GM19351 (cell line): ENCODE results near the gene ERC2.
"Not testable (repeated sequence)": the region's sequence is repeated elsewhere in the genome, so short reads cannot be mapped to it uniquely, and the experiment has no call there.

Experiments
- ATAC-seq: cut with Tn5 transposase; IDR thresholded peaks from one replicate; pipeline ENCODE4 v1.9.1; 2021; ENCODE audit warnings: mild to moderate bottlenecking, moderate library complexity; ENCODE audit not compliant: unreplicated experiment

The ERC2 gene

DNA sequence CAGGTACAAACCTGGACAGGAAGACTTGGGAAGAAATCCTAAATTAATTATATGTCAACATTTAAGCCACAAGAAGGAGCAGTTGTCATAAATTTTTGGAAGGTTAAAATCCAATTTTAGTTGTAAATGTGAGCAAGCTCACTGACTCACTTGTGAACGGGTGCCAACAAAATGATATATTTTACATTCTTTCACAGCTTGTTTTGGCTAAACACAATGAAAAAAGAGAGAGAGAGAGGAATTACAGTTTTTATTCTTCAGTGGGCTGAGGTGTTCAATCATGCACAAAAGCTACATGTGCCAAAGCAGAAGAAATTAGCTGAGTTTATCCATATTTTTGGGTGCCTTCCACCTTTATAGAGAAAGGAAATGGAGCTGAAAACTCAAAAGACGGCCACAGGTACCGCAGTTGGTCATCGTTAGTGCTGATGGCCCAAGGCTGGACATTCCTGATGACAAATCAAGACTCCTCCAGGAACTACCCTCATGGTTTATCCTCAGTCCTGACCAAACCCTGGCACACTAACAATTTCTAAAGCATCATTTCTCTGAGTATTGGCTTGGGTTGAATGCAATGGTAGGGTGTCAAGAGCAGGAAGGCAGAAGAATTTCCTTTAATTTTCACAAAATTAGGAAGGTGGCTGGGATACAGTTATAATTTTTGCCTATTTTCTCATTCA, 943.6 kb downstream of the ERC2 start:
- ATAC-seq = no peak

DNA sequence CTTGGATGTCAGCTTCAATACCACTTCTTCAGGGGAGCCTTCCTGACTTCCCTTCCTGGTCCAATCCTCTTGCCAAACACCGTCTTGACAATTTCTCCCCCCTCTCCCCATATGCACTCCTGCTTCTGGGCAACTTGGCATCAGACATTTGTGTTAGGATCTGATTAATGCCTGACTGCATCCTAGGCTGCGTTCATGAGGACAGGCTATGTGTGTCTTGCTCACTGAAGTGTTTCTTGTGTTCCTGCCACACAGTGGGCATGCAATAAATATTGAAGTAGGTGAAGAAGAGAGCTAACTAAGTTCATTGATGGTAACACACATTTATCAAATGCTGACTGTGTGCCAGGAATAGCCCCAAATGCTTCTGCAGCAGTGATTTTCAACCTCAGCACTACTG, 944.8 kb downstream of the ERC2 start:
- ATAC-seq = no peak

DNA sequence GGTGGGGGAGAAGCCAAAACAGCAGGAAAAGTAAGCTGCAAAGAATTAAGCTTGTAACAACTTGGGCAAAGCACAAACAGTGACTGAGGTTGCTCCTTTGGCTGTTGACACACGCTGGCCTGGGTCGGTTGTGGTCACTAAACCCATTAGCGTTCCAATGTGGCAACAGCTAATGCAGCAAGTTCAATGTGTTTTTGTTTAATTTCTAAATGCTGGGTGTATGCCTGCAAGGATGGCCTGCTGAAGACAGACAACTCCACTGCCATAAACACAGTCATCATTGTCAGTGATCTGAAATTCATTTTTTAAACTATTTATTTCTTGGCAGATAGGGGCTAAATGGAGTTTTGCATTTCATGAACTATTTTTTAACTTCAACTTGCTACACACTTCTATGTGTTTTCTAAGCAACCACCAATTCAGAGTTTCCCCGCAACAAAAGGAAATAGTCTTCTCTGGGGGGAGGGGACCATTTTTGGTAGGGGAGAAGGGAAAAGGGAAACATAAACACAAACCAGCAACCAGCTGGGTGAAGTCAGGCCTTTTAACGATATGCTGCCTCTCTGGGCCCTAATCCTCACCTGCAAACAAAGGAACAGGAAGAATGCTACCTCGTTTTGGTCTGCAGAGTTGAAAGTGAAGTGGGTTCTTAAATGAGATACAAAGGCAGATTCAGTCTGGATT, 946.4 kb downstream of the ERC2 start:
- ATAC-seq = no peak

DNA sequence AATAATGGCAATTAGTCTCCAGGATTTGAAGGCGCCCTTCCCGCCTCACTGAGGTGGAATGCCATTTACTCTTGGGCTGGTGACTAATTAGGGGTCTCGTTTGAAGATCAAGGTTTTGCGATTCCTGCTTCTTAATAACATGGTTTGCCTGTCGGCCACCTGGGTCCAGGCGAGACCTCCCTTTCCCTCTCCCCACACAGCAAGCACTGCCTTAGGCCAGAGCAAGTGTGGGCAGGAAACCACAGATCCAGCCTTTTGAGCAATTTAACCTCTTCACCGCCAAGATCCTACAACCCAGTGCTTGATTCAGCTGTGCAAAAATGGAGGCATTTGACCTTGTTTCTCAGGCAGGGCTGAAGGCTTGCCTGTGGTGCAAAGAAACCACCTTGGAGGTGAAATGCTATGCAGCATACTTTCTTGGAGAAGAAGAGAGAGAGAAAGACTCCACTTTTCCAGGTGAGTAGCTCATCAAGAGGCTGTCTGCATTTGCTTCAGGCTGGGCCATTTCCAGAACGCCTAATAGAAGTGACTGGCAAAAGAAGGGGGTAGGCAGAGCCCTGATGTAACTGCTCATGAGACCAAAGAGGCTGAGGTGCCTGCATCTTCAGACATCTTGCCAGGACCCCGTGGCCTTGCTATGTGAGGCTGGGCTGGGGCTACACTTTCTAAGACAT, 947.1 kb downstream of the ERC2 start:
- ATAC-seq = no peak

DNA sequence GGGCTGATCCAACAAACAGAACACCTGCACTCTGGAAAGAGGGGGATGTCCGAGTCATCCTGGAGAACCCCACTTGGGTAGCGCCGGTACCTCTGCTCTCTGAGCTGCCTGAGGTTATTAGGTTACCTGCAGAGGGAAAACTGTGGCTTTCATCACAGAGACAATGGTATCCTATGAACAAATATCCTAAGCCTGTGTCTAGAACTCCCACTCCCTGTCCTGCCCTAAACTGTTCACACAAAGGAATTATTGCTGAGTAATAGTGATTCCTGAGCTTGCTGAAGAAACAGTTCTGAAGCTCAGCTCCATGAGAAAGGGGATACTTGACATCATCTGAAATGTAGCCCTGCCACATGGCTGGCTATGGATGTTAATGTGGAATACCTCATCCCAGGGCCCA, 949.2 kb downstream of the ERC2 start:
- no peak for ATAC-seq

DNA sequence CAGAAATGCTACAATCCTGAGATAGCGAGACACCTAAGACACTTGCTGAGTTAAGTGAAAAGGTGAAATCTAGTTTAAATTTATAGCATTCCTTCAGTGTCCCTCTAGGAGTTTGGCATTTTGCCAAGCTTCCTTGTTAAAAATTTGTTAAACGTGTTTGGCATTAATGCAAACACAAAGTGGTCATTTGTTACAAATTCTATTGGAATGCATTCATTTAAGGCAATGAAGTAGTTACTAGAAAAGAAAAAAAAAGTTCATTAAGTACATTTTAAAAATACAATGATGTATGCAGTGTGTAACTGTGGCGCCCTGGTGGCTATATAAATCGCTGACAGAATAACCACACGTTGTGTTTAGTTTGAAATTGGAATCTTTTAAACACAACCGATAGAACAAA, 949.8 kb downstream of the ERC2 start:
- no peak for ATAC-seq

DNA sequence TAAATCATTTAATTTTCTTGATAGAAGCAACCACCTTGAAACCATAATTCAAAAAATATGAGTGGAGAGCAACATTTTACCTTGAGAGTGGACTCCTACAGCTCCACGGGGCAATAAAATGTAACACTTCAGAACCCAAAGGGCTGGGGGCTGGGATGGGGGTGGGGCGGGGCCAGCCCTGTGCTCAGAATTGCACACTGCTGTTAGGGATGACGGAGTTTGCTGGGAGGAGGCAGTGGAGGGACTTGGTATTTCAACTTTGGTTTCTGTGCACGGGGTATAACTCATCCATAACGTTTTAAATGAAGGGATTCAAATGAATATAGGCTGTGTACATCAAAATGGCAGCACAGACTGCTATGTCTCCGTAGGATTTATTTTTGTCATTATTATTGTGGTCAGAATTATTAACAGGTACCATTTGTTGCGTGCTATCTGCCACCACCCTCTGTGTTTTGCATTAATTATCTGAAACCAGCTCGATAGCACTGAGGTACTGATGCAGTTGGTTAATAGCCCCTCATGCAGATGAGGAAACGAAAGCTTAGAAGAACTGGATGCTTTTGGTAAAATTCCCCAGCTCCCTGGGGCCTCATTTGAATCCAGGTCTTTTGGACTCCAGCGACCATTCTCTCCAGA, 951.8 kb downstream of the ERC2 start:
- ATAC-seq = no peak

DNA sequence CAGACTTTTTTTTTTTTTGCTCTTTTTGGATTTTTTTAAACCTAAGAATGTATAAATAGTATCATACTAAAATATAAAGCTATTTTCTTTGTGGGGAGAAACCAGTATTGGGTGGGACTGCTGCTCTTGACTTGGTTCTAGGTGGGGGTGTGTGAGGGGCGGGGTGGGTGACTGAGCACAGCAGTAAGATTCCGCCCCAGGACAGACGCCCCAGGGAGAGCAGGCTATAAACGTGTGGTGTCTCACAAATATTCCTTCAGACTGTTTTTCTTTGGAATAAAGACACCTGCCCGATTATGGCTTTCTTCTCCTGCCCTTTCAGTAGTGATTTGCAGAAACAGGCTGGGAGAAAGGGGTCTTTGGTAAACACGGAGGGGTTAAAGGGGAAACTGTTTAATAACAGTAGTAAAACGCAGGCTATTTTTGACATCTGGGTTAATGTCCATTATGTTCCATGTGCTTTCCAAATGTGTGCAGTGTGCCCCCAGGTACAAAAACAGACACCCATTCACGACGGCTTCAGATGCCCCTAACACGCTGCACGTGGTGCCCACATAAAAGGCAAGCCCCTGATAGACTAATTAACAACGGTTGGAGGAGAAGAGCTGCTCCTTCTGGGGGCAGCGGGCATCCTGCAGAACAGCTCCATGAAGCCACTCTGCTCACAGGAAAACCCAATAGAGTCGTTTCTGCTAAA, 952.6 kb downstream of the ERC2 start:
- no peak for ATAC-seq

DNA sequence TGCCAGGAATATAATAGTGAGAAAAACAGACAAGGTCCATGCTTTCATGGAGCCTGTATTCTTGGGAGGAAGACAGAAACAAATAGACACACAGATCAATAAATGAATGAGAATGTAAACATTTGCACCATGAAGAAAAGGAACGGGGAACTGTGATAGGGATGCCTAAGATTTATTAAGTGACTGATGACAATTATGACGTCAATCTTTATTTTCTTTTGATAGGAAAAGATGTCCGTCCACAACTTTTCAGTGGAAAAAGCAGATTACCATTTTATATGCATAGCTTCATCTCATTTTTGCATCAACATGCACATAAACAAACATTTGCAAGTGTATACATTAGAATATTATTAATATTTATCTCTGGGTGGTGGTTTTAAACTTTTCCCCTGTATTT, 953.3 kb downstream of the ERC2 start:
- ATAC-seq = no peak

DNA sequence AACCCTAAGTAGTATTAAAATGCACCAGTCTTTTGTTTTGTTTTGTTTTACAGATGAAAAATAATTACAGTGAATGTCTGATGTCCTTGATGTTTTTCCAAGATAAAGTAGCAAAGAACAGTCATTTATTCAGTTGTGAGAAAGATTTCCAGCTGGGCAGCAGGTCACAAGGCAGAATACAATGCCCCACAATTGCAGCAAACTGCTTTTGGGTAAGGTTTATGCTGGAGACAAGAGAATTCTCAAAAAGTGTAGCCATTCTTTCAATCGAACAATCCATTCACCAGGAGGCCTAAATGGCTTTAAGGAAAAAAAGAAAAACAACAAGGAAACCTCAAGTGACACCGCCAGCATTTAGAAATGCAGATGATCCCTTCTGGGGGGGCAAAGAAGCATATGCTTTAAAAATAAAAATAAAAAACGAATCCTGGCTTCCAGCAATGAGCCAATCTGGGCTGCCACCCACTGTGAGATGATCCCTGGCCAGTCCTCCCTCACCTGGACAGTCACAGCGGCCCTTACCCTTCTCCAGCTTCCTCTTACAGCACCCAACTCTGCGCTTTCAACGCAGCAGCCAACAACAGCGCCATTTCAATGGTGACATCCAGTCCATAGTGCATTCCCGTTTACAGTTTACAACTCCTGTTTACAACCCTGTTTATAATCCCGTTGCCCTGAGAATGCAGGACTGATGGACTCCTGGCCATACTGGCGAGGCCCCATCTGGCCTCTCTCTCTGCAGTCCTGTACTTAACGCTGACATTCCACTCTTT, 955.5 kb downstream of the ERC2 start:
- no peak for ATAC-seq

DNA sequence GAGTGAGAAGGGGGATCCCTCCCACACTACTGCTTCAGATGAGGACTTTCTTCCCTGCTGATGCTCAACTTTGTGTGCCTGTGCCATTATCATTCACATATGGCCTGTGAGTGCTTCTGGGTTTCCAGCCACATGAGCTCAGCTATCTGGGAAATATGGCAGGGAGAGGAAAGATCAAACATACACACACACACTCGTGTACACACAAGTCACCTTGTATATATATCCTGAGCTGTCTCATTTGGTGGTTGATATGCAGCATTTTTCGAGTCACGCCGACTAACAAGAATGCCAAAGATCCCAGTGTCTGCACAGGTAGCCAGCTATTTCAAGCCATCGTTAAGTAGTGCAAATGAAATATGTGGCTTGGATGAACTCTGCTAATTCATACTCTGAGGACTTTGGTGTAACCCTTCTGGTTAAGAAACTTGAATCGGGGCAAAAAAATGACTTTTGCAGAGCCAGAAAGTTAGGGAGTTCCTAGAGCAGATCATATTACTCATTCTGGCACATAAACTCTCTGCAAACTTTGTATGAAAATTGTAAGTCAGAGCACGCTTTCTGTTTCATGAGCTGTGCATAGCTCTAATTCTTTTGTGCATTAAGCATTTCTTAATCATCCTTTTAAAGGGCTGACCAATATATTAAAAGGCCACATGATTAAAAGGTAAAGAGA, 956.2 kb downstream of the ERC2 start:
- ATAC-seq = no peak

DNA sequence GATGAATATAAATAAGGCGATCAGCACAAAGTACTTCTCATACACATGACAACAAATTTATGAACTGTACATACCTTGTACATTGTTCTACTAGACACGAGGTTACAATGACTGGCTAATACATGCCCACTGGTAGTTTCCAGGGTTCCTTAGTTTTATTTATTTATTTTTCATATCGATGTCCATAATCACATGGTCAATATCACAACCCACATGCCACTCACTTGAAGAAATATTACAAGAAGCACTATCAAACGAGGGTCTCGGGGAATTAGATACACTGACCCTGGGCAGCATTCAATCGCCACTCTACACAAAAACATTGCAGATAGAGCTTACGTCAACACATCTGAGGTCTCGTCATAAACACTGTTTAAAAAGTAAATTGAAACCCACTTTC, 959.9 kb downstream of the ERC2 start:
- ATAC-seq = no peak

DNA sequence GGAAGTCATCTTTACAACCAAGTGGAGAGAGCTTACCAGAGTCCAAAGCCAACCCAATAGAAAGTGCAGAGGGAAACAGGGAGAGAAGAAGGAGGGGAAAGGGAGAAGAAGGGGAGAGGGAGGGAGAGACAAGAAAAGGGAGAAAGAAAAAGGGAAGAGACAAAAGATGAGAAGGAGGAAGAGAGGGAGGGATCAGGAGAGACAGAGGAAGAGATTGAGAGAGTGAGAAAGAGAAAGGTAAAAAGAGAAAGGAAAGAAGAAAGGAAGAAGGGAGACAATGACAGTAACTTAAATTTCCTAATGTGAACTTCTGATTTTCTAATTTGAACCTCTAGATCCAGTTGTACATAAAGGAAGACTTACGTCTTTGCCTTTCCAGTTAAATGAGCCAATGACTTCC, 960.5 kb downstream of the ERC2 start:
- no peak for ATAC-seq

DNA sequence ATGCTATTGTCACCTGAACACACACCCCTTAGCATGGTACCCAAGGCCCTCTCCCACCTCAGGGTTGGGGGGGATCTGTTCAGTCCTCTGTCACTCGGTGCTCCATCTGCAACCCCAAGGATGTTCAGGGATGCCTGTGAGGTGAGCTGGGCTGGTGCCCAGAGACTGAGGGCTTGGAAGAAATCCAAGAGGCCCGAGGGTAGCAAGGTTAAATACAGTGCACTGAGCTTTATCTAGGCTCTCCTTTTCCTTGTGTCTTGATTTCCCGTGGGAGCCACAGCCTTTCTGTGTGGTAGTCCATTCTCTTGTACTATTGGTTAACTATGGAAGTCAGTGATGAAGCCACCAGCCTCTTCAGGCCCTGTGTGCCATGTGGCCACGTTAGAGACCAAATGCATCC, 962.5 kb downstream of the ERC2 start:
- ATAC-seq = no peak

DNA sequence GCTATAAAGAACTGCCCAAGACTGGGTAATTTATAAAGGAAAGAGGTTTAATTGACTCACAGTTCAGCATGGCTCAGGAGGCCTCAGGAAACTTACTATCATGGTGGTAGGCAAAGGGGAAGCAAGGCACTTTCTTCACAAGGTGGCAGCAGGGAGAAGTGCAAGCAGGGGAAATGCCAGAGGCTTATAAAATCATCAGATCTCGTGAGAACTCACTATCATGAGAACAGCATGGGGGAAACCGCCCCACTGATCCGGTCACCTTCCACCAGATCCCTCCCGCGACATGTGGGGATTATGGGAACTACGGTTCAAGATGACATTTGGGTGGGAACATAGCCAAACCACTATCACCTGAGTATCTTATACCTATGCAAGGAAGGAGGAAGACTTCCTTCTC, 963.2 kb downstream of the ERC2 start:
- not testable (repeated sequence) for ATAC-seq

DNA sequence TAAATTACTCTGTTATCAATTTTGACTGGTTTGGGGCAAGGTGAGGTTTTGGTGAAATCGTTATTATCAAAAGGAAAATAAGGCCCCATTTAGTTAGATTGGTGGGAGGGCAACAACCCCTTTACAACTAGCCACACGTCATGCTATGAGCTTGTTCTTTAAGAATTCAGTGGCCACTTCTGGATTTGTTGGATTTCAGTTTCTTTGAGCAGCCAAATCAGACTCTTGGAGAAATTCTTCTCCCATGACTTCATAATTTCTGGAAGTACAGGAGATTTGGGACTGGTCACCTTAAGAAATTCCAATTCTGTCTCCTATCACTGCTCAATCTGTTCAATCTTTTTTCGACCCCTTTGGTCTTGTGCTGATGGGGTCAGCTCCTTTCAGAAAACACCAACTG, 966.4 kb downstream of the ERC2 start:
- no peak for ATAC-seq

DNA sequence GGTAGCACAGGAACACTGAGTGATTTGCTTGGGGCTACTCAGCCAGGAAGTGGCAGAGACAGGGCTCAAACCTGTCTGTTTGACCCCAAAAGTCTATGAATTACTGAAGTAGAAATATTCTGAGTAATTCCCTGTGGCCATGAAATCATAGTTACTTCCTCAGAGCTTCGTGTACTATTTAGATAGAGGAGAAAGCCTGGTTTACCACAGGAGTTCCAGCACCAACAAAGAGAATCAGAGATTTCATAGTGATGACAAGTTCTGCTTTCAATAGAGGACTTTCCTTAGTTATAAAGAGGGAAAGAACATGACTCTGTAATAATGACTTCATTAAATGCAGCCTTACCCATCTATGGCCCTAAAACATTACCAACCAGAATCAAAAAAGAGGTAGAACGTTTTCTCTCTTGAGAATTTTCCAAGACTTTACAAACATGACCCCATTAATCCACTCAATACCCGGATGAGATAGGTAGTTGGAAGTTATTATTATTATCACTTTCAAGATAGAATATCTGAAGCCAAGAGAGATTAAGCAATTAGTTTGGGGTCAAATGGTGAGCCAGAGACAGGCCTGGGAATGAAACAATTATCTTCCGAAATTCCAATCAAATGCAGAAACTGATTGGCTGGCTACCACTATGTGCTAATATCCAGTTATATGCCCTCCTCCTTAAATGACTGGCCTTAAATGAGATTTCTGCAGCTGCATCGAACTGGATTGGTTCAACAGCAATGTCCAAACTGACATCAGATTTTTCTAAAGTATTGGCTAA, 967.5 kb downstream of the ERC2 start:
- no peak for ATAC-seq

DNA sequence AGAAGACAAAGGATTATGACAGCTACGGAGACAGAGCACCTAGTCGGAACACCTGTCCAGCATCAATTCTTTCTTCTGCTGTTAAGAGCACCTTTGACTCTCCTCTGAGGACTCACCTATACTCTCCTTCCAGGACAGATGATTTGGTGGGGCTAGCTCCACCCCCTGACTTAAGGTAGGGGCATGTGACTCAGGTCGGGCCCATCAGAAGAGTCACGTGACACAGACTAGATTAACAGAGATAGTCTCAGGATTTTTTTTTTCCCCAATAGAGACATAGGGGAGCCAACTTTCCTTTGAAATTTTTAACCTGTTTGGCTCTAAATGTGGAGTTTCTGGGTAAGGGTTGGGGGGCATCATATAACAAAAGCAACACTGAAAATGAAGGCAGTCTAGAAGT, 969.7 kb downstream of the ERC2 start:
- ATAC-seq = no peak

DNA sequence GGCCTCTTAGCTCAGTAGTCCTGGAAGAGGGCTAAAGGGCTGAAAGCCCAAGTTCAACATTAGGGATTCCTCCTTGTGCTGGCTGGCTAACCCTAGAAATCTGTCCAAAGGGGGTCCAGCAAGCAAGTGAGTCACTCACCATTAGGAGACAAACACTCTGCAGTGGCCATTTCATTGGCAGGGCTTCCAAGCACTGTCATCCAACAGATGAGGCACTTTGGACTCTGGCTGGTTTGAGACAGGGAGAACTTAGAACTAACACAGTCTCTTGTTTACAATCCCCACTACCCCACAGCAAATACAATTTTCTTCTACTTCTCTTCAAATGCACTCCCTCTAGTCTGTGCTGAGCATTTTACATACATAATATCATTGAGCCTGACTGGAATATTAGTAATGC, 971.0 kb downstream of the ERC2 start:
- no peak for ATAC-seq
